ENCODE results near the gene CYP27C1. TPM values are rescaled to one million over a fixed set of nuclear protein-coding genes. Genes with fewer than 3 reads are reported as not detected.

CYP27C1 gene
- total RNA-seq, 2 experiments from 2014 or later: not detected

DNA sequence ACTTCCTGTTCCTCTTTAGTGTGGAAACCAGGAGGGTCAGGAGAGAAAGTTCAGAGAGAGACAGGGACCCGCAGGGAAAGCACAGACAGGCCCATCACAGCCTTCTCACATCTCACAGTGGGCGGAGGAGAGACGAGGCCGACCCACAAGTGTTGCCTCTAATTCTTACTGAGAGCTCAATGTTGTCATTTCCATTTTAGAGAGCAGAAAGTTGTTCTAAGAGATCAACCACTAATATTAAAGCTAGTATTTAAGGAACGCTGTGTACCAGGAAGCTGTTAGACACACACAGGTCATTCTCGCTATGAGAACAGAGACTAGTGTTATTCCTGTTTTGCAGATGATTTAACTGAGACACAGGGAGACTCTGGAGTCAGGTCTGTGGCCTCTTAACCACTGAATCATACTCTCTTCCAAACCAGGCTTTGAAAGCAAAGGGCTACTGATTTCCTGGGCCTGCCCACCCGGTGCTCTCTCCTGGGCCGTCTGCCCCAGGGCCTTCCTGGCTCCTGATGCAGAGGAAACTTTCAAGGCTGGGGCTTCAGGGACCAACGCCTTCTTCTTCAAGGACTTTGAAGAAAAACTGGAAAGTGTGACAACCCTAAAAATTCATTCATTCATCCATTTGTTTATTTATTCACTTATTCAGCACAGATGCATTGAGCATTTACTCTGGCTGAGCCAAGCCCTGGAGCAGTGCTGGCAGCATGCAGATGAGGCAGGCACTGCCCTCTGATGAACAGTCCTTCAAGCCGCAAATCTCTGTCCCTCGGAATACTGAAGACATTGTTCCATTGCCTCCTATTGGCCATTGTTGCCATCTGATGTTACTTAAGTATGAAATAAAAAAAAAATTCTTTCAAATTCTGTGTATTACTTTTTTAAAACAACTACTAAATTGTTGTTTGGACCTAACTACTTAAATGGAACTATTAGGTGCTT lies 76.0 kb downstream of the CYP27C1 start:
- ATAC-seq (no peak), DNase-seq (no peak)
- intact Hi-C loops (cut with DNase I, micrococcal nuclease): no loop called here
- ChIA-PET CTCF (interaction anchor here (2.3 kb wide), 1 partner anchor 76 kb away, joined by 5 read pairs; no protein-coding TSS in a partner anchor), POLR2A (no interaction called here)
- Mint-ChIP-seq H3K27me3 (no peaks in the 10 kb centered on the region), H3K36me3 (ENCODE audit: low read depth) (no peaks in the 10 kb centered on the region), H3K9me3 (ENCODE audit: low read depth) (no peaks in the 10 kb centered on the region), H3K4me3 (no peak overlapping the region), H3K27ac (no peak overlapping the region), H3K4me1 (no peaks in the 10 kb centered on the region)

DNA sequence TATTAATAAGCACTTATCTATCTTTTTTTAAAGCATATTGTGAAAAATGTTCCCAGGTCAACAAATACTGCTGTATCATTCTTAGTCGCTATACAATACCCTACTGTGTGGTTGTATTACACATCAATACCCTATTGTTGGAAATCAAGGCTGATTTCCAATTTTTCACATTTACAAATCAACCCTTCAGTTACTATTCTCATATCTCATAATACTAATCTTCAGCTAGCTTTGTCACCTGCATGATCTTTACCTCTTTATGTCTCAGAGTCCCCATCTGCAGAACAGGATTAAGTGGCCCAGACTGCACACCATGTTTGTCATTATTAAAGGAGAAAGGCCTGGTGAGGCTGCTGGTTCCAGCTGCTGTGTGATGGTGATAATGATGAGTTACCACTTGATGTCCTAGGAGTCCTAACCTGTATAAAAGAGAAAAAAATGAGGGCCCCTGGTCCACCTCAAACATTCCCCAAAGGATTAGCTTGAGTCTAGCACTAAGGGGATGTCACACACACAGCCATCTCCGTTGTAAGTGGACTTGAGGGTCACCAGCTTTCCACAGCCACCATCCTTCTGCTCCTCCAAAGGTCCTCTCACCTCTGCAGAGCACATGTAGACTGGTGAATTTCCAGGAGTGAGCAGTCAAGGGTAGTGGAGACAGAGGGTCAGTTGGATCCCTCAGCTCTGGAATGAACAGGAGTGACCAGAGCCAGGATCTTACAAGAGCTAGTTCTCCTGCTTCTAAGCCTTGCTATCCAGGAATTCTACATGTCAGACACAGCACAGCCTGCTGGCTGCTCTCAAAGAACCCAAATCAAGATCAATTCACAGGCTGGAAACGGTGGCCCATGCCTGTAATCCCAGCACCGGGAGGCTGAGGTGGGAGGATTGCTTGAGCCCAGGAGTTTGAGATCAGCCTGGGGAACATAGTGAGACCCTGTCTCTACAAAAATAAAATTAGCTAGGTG lies 77.2 kb downstream of the CYP27C1 start:
- H3K27me3 Mint-ChIP-seq: no peaks in the 10 kb centered on the region
- H3K4me3 Mint-ChIP-seq: no peak overlapping the region
- POLR2A ChIA-PET: no interaction called here
- DNase-seq (no peak), ATAC-seq (no peak)
- intact Hi-C loops (cut with DNase I, micrococcal nuclease): no loop called here
- no peaks in the 10 kb centered on the region for H3K9me3 Mint-ChIP-seq (ENCODE audit: low read depth)
- H3K36me3 Mint-ChIP-seq (ENCODE audit: low read depth): no peaks in the 10 kb centered on the region
- no peak overlapping the region for H3K27ac Mint-ChIP-seq
- CTCF ChIA-PET: interaction anchor here (1.1 kb wide), 1 partner anchor 23 kb away, joined by 3 read pairs; no protein-coding TSS in a partner anchor
- no peaks in the 10 kb centered on the region for H3K4me1 Mint-ChIP-seq

DNA sequence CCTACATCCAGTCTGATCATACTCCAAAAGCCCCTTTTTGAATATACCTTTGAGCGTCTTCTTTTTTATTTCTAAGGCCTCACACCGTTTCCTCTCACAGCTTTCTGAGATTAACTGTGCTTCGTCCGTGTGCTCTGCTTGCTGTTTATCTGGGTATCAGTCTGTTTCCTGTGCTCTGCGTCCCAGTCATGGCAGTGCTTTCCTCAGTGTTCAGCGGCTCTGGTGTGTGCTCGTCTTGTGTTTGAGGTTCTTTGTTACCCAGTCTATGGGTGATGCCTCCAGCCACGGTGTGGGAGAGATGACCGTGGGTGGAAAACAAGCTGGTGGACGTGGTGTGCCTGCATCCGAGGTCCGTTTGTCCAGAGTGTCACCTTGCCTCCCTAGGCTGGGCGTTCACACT lies 79.6 kb downstream of the CYP27C1 start:
- Mint-ChIP-seq H3K27me3 (no peaks in the 10 kb centered on the region), H3K27ac (no peak overlapping the region), H3K4me1 (no peaks in the 10 kb centered on the region), H3K4me3 (no peak overlapping the region), H3K9me3 (ENCODE audit: low read depth) (no peaks in the 10 kb centered on the region), H3K36me3 (ENCODE audit: low read depth) (no peaks in the 10 kb centered on the region)
- ChIA-PET CTCF (interaction anchor here (1.5 kb wide), 1 partner anchor 73 kb away, joined by 3 read pairs; no protein-coding TSS in a partner anchor), POLR2A (no interaction called here)
- intact Hi-C loops (cut with DNase I, micrococcal nuclease): no loop called here
- no peak for DNase-seq
- no peak for ATAC-seq

DNA sequence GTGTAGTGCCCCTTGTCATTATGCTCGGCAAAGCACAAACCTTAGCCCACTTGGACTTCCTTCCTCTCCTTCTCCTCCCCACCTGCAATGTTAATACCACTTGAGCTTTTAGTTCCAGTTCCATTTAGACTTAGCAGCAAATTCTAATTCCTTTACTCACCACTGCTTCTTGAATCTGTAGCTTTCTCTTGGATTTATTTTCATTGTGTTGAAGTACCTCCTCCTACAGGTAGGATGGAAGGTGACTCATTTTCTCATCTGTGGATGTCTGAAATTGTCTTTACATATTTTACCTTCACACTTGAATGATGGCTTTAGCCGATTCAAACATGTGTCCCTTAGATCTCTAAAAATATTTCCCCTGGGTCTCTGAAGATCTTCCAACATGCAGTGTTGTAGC lies 80.3 kb downstream of the CYP27C1 start:
- POLR2A ChIA-PET: interaction anchor here (0.7 kb wide), 1 partner anchor 52 kb away, joined by 4 read pairs; no protein-coding TSS in a partner anchor
- no peak overlapping the region for H3K4me3 Mint-ChIP-seq
- DNase-seq (no peak), ATAC-seq (no peak)
- H3K4me1 Mint-ChIP-seq: no peaks in the 10 kb centered on the region
- no peaks in the 10 kb centered on the region for H3K36me3 Mint-ChIP-seq (ENCODE audit: low read depth)
- H3K27me3 Mint-ChIP-seq: no peaks in the 10 kb centered on the region
- no peaks in the 10 kb centered on the region for H3K9me3 Mint-ChIP-seq (ENCODE audit: low read depth)
- CTCF ChIA-PET: interaction anchor here (0.6 to 1.5 kb wide), 4 partner anchors 25 to 169 kb away, joined by 3 read pairs; no protein-coding TSS in a partner anchor
- intact Hi-C loops (cut with DNase I, micrococcal nuclease): no loop called here
- no peak overlapping the region for H3K27ac Mint-ChIP-seq

DNA sequence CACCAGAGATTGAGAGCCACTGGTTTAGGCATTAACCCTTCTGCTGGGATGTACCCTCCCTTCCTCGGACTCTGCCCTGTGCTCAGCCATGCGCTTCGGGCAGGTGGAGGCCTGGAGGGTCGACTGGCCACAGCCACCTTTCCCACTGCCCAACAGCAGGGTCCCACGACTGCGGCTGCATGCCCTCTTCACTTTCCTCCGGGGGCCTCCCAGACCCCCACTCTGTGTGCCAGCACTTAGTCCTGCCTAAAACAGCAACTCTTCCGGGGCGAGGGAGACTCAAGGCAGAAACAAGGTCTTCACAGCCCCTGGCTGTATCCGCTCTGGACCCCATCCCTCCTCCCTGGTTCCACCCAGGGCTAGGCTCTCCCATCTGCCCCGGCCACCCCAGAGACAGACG lies 81.8 kb downstream of the CYP27C1 start:
- H3K9me3 Mint-ChIP-seq (ENCODE audit: low read depth): no peaks in the 10 kb centered on the region
- no peak overlapping the region for H3K27ac Mint-ChIP-seq
- H3K4me3 Mint-ChIP-seq: no peak overlapping the region
- H3K4me1 Mint-ChIP-seq: no peaks in the 10 kb centered on the region
- DNase-seq (no peak), ATAC-seq (no peak)
- H3K36me3 Mint-ChIP-seq (ENCODE audit: low read depth): no peaks in the 10 kb centered on the region
- ChIA-PET POLR2A (no interaction called here), CTCF (no interaction called here)
- intact Hi-C loops (cut with DNase I, micrococcal nuclease): no loop called here
- no peaks in the 10 kb centered on the region for H3K27me3 Mint-ChIP-seq

DNA sequence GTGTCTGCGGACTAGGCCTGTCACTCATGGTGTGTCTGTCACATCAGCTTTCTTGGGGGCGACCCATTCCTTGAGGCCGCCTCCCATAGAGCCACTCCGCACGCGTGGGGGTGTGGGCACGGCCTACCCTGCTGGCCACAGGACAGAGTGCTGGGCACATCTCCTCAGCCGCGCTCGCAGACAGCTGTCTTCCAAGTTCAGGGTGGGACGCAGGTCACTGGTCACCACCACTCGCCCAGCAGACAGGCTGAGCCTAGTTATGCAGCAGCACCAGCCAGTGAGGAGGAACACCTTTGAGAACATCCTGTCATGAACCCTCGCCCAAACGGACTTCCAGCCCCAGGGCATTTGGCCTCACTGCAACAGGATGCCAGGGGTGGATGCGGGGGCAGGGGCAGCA lies 82.4 kb downstream of the CYP27C1 start:
- Mint-ChIP-seq H3K27me3 (no peaks in the 10 kb centered on the region), H3K4me1 (no peaks in the 10 kb centered on the region), H3K27ac (no peak overlapping the region), H3K9me3 (ENCODE audit: low read depth) (no peaks in the 10 kb centered on the region), H3K36me3 (ENCODE audit: low read depth) (no peaks in the 10 kb centered on the region), H3K4me3 (no peak overlapping the region)
- ATAC-seq (no peak), DNase-seq (no peak)
- intact Hi-C loops (cut with DNase I, micrococcal nuclease): no loop called here
- CTCF ChIA-PET: interaction anchor here (0.6 kb wide), 1 partner anchor 28 kb away, joined by 3 read pairs; no protein-coding TSS in a partner anchor
- POLR2A ChIA-PET: no interaction called here

DNA sequence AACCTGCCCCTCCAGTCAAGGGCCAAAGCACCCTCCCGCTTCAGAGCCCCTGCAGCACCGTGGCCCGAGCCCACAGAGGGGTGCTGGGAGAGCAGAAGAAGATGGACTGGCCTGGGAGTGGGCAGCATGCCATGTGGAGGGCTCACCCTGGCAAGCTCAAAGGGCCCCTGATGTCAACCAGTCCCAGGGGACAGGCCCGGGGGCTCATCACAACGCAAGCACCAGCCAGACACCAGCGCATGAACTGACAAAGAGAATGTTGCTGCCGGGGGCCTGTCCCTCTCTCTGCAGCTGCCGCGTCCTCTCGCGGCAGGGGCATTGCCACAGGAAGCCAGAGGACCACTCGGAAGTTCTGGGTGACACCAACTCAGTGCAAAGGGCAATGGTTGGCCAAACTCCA lies 82.9 kb downstream of the CYP27C1 start:
- DNase-seq (no peak), ATAC-seq (no peak)
- Mint-ChIP-seq H3K9me3 (ENCODE audit: low read depth) (no peaks in the 10 kb centered on the region), H3K4me1 (no peaks in the 10 kb centered on the region), H3K36me3 (ENCODE audit: low read depth) (no peaks in the 10 kb centered on the region), H3K27me3 (no peaks in the 10 kb centered on the region), H3K27ac (no peak overlapping the region), H3K4me3 (no peak overlapping the region)
- ChIA-PET CTCF (interaction anchor here (0.6 kb wide), 1 partner anchor 29 kb away, joined by 3 read pairs; no protein-coding TSS in a partner anchor), POLR2A (no interaction called here)
- intact Hi-C loops (cut with DNase I, micrococcal nuclease): no loop called here

DNA sequence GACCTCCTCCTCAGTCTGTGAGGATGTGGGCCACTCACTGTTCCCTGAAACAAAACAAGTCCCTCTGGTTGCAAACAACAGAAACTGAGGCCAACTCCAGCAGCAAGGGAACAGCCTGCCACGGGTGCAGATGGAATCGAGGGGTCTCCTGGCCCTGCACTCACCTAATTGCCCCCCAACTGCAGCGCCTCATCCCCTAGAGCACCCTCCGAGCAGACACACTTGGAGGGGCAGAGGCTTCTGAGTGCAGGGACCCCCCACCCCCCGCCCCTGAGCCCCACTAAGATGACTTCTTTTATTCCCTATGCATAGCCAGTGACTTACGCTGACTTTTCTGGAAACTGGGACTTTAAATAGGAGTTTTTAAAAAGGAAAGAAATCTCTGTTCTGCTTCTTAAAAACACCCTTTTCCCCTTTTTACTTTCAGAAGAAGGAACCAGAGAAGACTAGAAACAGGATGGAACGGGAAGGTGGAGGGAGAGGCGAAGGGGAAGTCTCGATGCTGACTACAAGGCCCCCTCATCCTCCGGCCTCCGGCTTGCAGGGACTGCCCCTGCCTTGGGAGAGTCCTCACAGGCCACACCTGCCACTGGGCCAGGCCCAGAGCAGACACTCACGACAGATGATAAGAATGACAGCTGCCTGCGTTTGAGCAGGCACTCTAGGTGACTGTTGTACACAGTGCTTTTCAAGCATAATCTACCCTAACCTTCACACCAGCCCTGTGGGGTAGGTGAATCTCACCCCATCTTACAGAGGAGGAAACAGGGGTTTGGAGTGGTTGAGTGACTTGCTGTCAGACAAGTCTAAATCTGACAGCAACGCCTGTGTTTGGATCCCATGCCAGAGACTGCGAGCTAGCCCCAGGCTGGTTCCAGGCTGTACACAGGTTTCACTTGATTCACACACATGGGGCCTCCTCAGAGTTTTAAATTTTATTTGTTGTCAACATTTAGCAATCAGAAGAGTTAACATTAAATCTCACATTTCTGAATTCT lies 85.0 kb downstream of the CYP27C1 start:
- no peaks in the 10 kb centered on the region for H3K27me3 Mint-ChIP-seq
- H3K9me3 Mint-ChIP-seq (ENCODE audit: low read depth): no peaks in the 10 kb centered on the region
- no peaks in the 10 kb centered on the region for H3K36me3 Mint-ChIP-seq (ENCODE audit: low read depth)
- H3K4me3 Mint-ChIP-seq: no peak overlapping the region
- H3K27ac Mint-ChIP-seq: no peak overlapping the region
- ChIA-PET POLR2A (no interaction called here), CTCF (interaction anchor here (0.5 kb wide), 1 partner anchor 113 kb away, joined by 3 read pairs; no protein-coding TSS in a partner anchor)
- H3K4me1 Mint-ChIP-seq: no peaks in the 10 kb centered on the region
- ATAC-seq: no peak
- no peak for DNase-seq
- intact Hi-C loops (cut with DNase I, micrococcal nuclease): no loop called here

DNA sequence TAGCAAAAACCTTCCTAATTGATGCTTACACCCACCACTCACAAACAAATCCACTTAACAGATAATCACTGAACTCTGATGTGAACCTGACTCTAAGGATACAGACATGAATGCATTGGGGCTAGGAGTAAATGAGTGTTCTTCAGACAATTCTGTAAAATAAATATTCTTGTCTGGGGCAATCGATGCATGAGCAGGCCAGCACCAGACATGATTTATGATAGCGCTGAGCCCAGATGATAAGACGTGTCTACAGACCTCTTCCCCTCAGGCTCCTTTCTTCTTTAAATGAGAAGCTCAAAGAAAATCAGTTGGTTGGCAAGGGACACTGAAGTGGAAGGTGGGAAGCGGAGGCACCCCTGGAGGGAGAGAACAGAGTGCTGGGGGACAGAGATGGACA lies 85.9 kb downstream of the CYP27C1 start:
- CTCF ChIA-PET: interaction anchor here (0.7 kb wide), 1 partner anchor 177 kb away, joined by 3 read pairs; no protein-coding TSS in a partner anchor
- no peaks in the 10 kb centered on the region for H3K36me3 Mint-ChIP-seq (ENCODE audit: low read depth)
- H3K27ac Mint-ChIP-seq: no peak overlapping the region
- no peak overlapping the region for H3K4me3 Mint-ChIP-seq
- POLR2A ChIA-PET: interaction anchor here (0.7 kb wide), 1 partner anchor 1272 kb away, joined by 5 read pairs; no protein-coding TSS in a partner anchor
- H3K9me3 Mint-ChIP-seq (ENCODE audit: low read depth): no peaks in the 10 kb centered on the region
- intact Hi-C loops (cut with DNase I, micrococcal nuclease): no loop called here
- DNase-seq (no peak), ATAC-seq (no peak)
- H3K27me3 Mint-ChIP-seq: no peaks in the 10 kb centered on the region
- H3K4me1 Mint-ChIP-seq: no peaks in the 10 kb centered on the region
